ENCODE data around the gene SYTL2. TPM values are rescaled to one million over a fixed set of nuclear protein-coding genes. Genes with fewer than 3 reads are reported as not detected.

SYTL2 gene
- total RNA-seq, 4 donors from 2014 or later = 11.6 to 18.6 (median 14.5) TPM

DNA sequence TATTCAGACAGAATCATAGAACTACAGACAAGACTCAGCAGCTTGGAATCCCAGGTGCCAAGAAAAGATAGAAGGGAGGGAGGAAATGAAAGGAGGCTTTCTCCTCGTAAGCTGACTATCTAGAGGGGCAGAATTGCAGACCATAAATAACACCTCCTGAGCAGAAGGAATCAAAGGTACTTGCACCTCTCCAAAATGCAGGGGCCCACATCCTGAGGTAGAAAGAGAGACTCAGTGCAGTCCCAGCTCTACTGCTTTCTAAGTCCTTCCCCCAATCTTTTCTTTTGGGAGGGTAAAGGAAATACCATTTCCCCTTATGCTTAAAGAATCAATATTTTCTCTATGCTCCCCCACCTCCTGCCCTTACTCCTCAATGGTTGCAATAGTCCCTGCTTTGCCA, 55.2 kb downstream of the SYTL2 start:
- WGBS = 67% methylated on average over 1 of the region's 1 CpG
- peaks cover 3% of the 10 kb centered on the region for H3K4me1 ChIP-seq

DNA sequence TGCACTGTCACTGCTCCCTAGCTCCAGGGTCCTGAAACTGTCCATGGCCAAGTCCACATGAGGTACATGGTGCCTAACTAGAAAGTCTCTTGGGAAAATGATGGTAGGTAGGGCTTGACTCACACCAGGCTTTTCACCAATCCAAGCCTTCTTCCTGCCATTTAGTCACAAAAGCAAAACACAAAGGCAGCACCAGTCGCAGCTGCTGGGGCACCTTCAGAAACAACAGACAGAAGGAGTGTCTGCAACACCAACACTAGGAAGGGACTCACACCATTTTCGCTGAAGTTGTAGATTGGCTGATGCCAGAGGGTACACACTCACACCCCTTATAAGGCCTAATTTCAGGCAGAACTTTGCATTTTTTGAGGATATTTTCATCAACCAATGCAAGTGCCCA, 55.7 kb downstream of the SYTL2 start:
- no peaks in the 10 kb centered on the region for H3K36me3 ChIP-seq
- H3K4me1 ChIP-seq = peaks cover 3% of the 10 kb centered on the region
- no peaks in the 10 kb centered on the region for H3K27me3 ChIP-seq
- 94% methylated on average over 2 of the region's 2 CpGs for WGBS
- H3K27ac ChIP-seq = no peak overlapping the region
- TF ChIP-seq POLR2AphosphoS5 (IDR thresholded peaks at IDR 0.05) = no peak
- TF ChIP-seq, protein P1, sequence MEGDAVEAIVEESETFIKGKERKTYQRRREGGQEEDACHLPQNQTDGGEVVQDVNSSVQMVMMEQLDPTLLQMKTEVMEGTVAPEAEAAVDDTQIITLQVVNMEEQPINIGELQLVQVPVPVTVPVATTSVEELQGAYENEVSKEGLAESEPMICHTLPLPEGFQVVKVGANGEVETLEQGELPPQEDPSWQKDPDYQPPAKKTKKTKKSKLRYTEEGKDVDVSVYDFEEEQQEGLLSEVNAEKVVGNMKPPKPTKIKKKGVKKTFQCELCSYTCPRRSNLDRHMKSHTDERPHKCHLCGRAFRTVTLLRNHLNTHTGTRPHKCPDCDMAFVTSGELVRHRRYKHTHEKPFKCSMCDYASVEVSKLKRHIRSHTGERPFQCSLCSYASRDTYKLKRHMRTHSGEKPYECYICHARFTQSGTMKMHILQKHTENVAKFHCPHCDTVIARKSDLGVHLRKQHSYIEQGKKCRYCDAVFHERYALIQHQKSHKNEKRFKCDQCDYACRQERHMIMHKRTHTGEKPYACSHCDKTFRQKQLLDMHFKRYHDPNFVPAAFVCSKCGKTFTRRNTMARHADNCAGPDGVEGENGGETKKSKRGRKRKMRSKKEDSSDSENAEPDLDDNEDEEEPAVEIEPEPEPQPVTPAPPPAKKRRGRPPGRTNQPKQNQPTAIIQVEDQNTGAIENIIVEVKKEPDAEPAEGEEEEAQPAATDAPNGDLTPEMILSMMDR (IDR thresholded peaks at IDR 0.05) = no peak
- no peak for TF ChIP-seq POLR2A (IDR thresholded peaks at IDR 0.05)
- H3K9me3 ChIP-seq = no peaks in the 10 kb centered on the region
- DNase-seq (ENCODE audit: low spot score in 2 of 2) = no peak
- H3K4me3 ChIP-seq = no peak overlapping the region

More for the DNA sequence above, 55.2 kb downstream of the SYTL2 start:
- Histone ChIP-seq H3K36me3 (no peaks in the 10 kb centered on the region), H3K27ac (no peak overlapping the region), H3K27me3 (no peaks in the 10 kb centered on the region), H3K4me3 (no peak overlapping the region), H3K9me3 (no peaks in the 10 kb centered on the region)
- TF ChIP-seq, protein P1 (IDR thresholded peaks at IDR 0.05) = no peak
- TF ChIP-seq EP300 (IDR thresholded peaks at IDR 0.05) = no peak
- no peak for TF ChIP-seq POLR2AphosphoS5 (IDR thresholded peaks at IDR 0.05)
- no peak for TF ChIP-seq POLR2A (IDR thresholded peaks at IDR 0.05)
- DNase-seq (ENCODE audit: low spot score in 2 of 2) = no peak

DNA sequence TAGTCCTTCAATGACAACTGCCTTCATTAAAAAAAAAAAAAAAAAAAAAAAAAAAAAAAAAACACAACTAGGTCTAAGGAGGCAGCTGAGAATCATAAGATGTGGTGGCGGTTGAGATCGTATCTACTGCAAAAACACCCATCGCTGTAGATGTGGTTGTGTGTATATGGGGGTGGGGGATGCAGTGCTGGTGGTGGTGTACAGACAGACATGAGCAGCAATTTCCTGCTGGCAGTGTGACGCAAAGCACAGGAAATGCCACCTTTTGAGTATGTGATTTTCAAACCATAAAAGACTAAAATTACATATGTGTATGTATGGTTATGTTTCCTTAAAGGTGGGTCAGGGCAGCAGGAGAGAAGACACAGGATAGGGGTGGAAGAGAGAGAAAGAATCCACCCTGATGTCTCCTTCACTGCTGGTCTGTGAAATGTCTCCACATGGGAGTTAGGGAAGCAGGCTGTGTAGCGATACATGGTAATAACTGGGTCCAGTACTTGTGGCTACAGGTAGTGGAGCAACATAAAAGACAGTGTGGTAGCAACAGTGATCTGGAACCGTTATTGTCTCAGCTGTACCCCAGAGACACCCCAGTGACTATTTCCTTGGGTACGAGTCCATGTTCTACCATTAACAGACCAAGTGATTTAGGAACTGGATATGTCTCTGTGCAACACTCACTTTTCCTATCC, 57.9 kb downstream of the SYTL2 start:
- Histone ChIP-seq H3K27me3 (no peaks in the 10 kb centered on the region), H3K4me1 (peaks cover 3% of the 10 kb centered on the region), H3K36me3 (no peaks in the 10 kb centered on the region), H3K27ac (no peak overlapping the region), H3K4me3 (no peak overlapping the region), H3K9me3 (no peaks in the 10 kb centered on the region)
- no peak for TF ChIP-seq POLR2AphosphoS5 (IDR thresholded peaks at IDR 0.05)
- TF ChIP-seq, protein P1 (IDR thresholded peaks at IDR 0.05) = no peak
- TF ChIP-seq POLR2A (IDR thresholded peaks at IDR 0.05) = no peak
- no peak for TF ChIP-seq EP300 (IDR thresholded peaks at IDR 0.05)
- WGBS = 77% methylated on average over 7 of the region's 7 CpGs
- no peak for DNase-seq (ENCODE audit: low spot score in 2 of 2)

DNA sequence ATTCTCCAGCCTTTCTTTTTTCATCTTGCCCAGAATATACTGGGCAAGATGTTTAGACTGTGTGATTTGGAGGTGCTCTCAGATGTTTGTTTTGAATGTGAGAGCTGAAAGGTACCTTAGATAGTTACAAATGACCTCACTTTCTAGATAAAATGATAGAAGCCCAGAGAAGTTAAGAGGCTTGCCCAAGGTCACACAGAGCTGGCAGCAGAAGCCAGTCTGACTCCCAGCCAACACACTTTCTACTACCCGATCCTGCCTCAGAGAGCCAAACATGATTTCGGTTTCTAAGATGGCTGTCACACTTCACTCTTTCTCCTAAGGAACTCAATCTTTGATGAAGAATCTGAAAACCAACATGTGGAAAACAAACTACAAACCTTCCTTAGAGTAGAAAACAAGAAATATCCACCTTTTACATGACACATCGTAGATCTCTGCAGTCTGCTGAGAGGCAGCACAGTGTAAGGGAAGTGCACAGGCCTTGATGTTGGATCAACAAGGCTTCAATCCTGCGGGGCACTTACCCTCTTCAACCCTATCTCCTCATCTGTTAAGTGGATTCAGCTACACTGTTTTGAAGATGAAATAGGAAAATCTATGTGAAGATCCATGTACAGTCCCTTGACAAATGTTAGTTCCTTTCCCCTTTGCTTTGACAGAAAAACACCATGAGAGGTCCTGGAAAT, 58.6 kb downstream of the SYTL2 start:
- 80% methylated on average over 4 of the region's 4 CpGs for WGBS
- H3K27ac ChIP-seq = no peak overlapping the region

DNA sequence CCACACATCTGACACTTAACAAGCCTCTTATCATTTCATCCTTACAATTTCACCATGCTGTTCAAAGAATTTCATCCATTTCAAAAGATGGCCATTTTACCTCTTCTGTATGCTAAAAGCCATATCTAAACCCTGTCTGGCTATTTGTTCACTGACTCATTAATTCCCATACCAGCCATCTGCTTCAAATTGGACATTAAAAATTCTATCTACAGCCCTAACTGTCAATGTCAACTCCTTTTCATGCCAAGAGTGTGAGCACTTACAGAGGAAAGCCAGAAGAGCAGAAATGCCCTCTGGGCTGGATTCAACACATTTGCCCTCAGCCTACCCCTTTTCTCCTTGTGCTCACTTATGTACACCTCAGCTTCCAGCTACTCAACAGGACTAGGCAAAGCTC, 59.2 kb downstream of the SYTL2 start:
- Histone ChIP-seq H3K27me3 (no peaks in the 10 kb centered on the region), H3K27ac (no peak overlapping the region), H3K9me3 (no peaks in the 10 kb centered on the region), H3K4me1 (peaks cover 1% of the 10 kb centered on the region), H3K4me3 (no peak overlapping the region), H3K36me3 (no peaks in the 10 kb centered on the region)
- TF ChIP-seq POLR2AphosphoS5 (IDR thresholded peaks at IDR 0.05) (no peak), EP300 (IDR thresholded peaks at IDR 0.05) (no peak), POLR2A (IDR thresholded peaks at IDR 0.05) (no peak)
- TF ChIP-seq, protein P1 (IDR thresholded peaks at IDR 0.05) = no peak
- DNase-seq (ENCODE audit: low spot score in 2 of 2) = no peak

More for the DNA sequence above, 58.6 kb downstream of the SYTL2 start:
- Histone ChIP-seq H3K4me1 (no peaks in the 10 kb centered on the region), H3K9me3 (no peaks in the 10 kb centered on the region), H3K4me3 (no peak overlapping the region), H3K36me3 (no peaks in the 10 kb centered on the region), H3K27me3 (no peaks in the 10 kb centered on the region)
- no peak for TF ChIP-seq POLR2A (IDR thresholded peaks at IDR 0.05)
- TF ChIP-seq EP300 (IDR thresholded peaks at IDR 0.05) = no peak
- TF ChIP-seq, protein P1 (IDR thresholded peaks at IDR 0.05) = no peak
- no peak for TF ChIP-seq POLR2AphosphoS5 (IDR thresholded peaks at IDR 0.05)
- no peak for DNase-seq (ENCODE audit: low spot score in 2 of 2)
